Heart left ventricle (tissue), 16 donors: ENCODE measurements around the gene ZNF598. TPM values are rescaled to one million over a fixed set of nuclear protein-coding genes. Genes with fewer than 3 reads are reported as not detected.
"Not testable (repeated sequence)": the region's sequence is repeated elsewhere in the genome, so short reads cannot be mapped to it uniquely, and the experiment has no call there.

ENCODE experiments used
- ATAC-seq, 4 donors: fragments of 200-7000 bp; cut with Tn5 transposase; one replicate each; pipeline ENCODE4 v1.9.1; 2020 to 2022; ENCODE audit warnings: moderate library complexity in 4 of 4, mild to moderate bottlenecking in 3 of 4, moderate number of reproducible peaks in 1 of 4
- DNase-seq, 5 donors: peaks; one replicate each; pipeline ENCODE4 v3.0.0-alpha.2; 2020
- H3K27ac ChIP-seq, 12 donors: fragments of 200-600 bp; sonication (generic) in 4 of 12; one replicate each; pipeline versions ENCODE4 v1.5.0 to v1.8.0; 2016 to 2022; ENCODE audit warnings: mild to moderate bottlenecking in 2 of 12
- H3K27me3 ChIP-seq, 9 donors: fragments of 200-600 bp; sonication (generic) in 2 of 9; one replicate each; pipeline versions ENCODE4 v1.5.1 to v1.8.0; 2016 to 2022; ENCODE audit warnings: mild to moderate bottlenecking in 3 of 9
- H3K36me3 ChIP-seq, 9 donors: fragments of 200-600 bp; sonication (generic) in 2 of 9; one replicate each; pipeline versions ENCODE4 v1.5.0 to v1.8.0; 2018 to 2022; ENCODE audit warnings: mild to moderate bottlenecking in 2 of 9
- H3K4me1 ChIP-seq, 12 donors: fragments of 200-600 bp; sonication (generic) in 4 of 12; one replicate each; pipeline versions ENCODE4 v1.5.0 to v1.8.0; 2016 to 2022; ENCODE audit warnings: mild to moderate bottlenecking in 3 of 12
- H3K4me3 ChIP-seq, 12 donors: fragments of 200-600 bp; sonication (generic) in 4 of 12; one replicate each; pipeline versions ENCODE4 v1.5.0 to v1.8.0; 2017 to 2022; ENCODE audit warnings: mild to moderate bottlenecking in 9 of 12, moderate library complexity in 4 of 12
- H3K9me3 ChIP-seq, 12 donors: fragments of 200-600 bp; sonication (generic) in 4 of 12; one replicate each; pipeline versions ENCODE4 v1.5.0 to v1.8.0; 2016 to 2022; ENCODE audit warnings: mild to moderate bottlenecking in 1 of 12
- POLR2A ChIP-seq, 2 donors: fragments of 450-650 bp; IDR thresholded peaks; one replicate each; pipeline ENCODE4 v1.6.1; 2017; ENCODE audit warnings: antibody characterized with exemption in 2 of 2, mild to moderate bottlenecking in 2 of 2, moderate library complexity in 2 of 2
- WGBS, 4 donors: extraction: QIAGEN DNeasy Blood & Tissue Kit in 2 of 4; methylation state at CpG; one replicate each; pipeline versions ENCODE4 v1.1.5 to v1.1.7; 2013 to 2018; 5-methylcytosine and 5-hydroxymethylcytosine counted together
- intact Hi-C, 10 donors: fragments of 100-400 bp; cut with DNase I; formaldehyde crosslinking; loops; one replicate each; pipeline versions ENCODE4 v1.11.1 to v1.14.2; 2022
- polyA plus RNA-seq, 2 donors: library from polyadenylated mRNA; stranded (reverse); fragments of 200-250 nt; gene quantifications; one replicate each; pipeline ENCODE4 v1.2.3, GENCODE V29; 2013
- total RNA-seq, 9 donors: library from RNA; depleted of rRNA in 2 of 9; stranded (reverse); fragments of >200 nt in 2 of 9; fragmentation: NEBNext Ultra II Directional in 3 of 9; extraction: Animal tissue kit (Norgen Biotek cat#: 25700) in 3 of 9; gene quantifications; one replicate each; pipeline versions ENCODE4 v1.1.0 to v1.2.4, GENCODE V29; 2016 to 2023
- TF ChIP-seq, protein P1 (sequence below), 12 donors: fragments of 200-600 bp; sonication (generic) in 4 of 12; IDR thresholded peaks; one replicate each; pipeline versions ENCODE4 v1.5.0 to v1.8.0; 2018 to 2022; ENCODE audit warnings: antibody characterized with exemption in 12 of 12, mild to moderate bottlenecking in 5 of 12
- donor health status: ischemic (EF 13 %, LVEDD 7.1; RV severe dilation, severe dysfunction).
- donor health status: healthy with polysubstance abuse.
- donor health status: DM: no; HTN: yes; CAD: no.
- donor health status: DM: no; HTN: no; CAD: no.
- donor health status: ischemic (EF 25% LVEDD 6.9; RV normal size, moderate dysfunction).
- donor health status: ischemic (EF 25% LVEDD 5.7; RV mildly dilated, moderate dysfunction).
- donor health status: healthy.
- donor health status: DM: yes; HTN: yes; CAD: no.
- donor health status: ischemic (EF 35%, LVEDD 5.7; RV mildly dilated, moderate dysfunction).
- donor health status: nonischemic (EF 11% LVEDD 7.7; RV severe dilation, severe dysfunction).
- donor health status: DM: yes; HTN: yes; CAD: no.
- donor health status: PGD.
- donor health status: ischemic (EF 29% LVEDD 5.4; RV normal size, mild dysfunction).
- donor health status: nonischemic (EF 23%, LVEDD 6.1; RV moderate dilation, normal function).

The ZNF598 gene
- total and polyA plus RNA-seq, 11 donors: 9.4 to 47.4 (median 17.0) TPM

DNA sequence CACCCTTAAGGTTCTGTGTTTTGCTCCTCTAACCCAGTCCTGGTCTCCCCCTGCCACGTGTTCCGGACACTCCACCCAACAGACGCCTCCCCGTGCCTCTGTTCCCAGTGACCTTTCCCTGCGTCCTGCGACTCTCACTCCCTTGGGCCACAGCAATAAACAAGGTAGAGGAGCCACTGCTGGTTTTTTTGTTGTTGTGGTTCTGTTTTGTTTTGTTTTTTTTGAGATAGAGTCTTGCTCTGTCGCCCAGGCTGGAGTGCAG lies 6.3 kb upstream of the ZNF598 start:
- 81 to 87% (median 83%) methylated on average over 7 of the region's 7 CpGs for WGBS, 4 donors
- DNase-seq (no peak), ATAC-seq (no peak)
- Histone ChIP-seq H3K4me3 (no peak overlapping the region), H3K27ac (no peak overlapping the region), H3K36me3 (no peaks in the 10 kb centered on the region), H3K4me1 (peaks cover 0 to 15% (median 10%) of the 10 kb centered on the region in 12 donors), H3K9me3 (no peaks in the 10 kb centered on the region), H3K27me3 (peaks cover 10 to 30% (median 20%) of the 10 kb centered on the region in 9 donors)
- TF ChIP-seq POLR2A (IDR thresholded peaks at IDR 0.05): no peak
- TF ChIP-seq, protein P1, sequence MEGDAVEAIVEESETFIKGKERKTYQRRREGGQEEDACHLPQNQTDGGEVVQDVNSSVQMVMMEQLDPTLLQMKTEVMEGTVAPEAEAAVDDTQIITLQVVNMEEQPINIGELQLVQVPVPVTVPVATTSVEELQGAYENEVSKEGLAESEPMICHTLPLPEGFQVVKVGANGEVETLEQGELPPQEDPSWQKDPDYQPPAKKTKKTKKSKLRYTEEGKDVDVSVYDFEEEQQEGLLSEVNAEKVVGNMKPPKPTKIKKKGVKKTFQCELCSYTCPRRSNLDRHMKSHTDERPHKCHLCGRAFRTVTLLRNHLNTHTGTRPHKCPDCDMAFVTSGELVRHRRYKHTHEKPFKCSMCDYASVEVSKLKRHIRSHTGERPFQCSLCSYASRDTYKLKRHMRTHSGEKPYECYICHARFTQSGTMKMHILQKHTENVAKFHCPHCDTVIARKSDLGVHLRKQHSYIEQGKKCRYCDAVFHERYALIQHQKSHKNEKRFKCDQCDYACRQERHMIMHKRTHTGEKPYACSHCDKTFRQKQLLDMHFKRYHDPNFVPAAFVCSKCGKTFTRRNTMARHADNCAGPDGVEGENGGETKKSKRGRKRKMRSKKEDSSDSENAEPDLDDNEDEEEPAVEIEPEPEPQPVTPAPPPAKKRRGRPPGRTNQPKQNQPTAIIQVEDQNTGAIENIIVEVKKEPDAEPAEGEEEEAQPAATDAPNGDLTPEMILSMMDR (IDR thresholded peaks at IDR 0.05): no peak
- intact Hi-C loops: loop anchor here in 1 of 10 donors (5.0 kb wide), 1 partner anchor 36 kb away; no protein-coding TSS in a partner anchor

DNA sequence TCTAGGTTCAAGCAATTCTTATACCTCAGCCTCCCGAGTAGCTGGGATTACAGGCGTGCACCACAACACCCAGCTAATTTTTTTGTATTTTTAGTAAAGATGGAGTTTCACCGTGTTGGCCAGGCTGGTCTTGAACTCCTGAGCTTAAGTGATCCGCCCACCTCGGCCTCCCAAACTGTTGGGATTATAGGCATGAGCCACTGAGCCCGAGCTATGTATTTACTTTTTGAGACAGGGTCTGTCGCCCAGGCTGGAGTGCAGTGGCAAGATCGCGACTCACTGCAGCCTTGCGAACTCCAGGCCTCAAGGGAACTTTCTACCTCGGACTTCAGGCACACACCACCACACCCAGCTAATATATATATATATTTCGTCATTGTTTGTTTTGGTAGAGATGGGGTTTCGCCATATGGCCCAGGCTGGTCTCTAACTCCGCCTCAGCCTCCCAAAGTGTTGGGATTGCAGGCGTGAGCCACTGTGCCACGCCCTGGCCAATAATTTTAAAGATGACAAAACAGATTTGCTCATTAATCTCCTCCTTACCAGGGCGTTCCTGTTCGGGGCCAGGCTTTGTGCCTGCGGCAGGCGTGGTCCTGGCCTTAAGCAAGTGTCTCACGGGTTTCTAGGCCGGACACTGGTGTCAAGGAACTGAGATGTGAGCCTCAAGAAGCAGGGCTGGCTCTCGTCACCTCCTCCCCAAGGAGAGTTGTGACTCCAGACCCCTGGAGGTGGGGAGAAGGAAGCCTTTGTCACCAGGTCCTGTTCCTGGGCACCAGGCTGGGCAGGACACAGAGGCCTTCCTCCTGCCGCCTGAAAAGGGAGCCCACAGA lies 5.7 kb upstream of the ZNF598 start:
- H3K4me1 ChIP-seq: peaks cover under 1 to 15% (median 9%) of the 10 kb centered on the region in 12 donors
- TF ChIP-seq, protein P1 (IDR thresholded peaks at IDR 0.05): no peak
- TF ChIP-seq POLR2A (IDR thresholded peaks at IDR 0.05): no peak
- ATAC-seq: peak in 1 of 4 donors; percentile 11
- no peak overlapping the region for H3K27ac ChIP-seq
- DNase-seq: no peak
- WGBS, 4 donors: 90 to 92% (median 91%) methylated on average over 24 of the region's 24 CpGs
- H3K27me3 ChIP-seq: peaks cover 5 to 25% (median 15%) of the 10 kb centered on the region in 9 donors
- intact Hi-C loops: loop anchor here in 1 of 10 donors (5.0 kb wide), 1 partner anchor 37 kb away; no protein-coding TSS in a partner anchor
- no peak overlapping the region for H3K4me3 ChIP-seq
- H3K9me3 ChIP-seq: no peaks in the 10 kb centered on the region
- H3K36me3 ChIP-seq: no peaks in the 10 kb centered on the region

DNA sequence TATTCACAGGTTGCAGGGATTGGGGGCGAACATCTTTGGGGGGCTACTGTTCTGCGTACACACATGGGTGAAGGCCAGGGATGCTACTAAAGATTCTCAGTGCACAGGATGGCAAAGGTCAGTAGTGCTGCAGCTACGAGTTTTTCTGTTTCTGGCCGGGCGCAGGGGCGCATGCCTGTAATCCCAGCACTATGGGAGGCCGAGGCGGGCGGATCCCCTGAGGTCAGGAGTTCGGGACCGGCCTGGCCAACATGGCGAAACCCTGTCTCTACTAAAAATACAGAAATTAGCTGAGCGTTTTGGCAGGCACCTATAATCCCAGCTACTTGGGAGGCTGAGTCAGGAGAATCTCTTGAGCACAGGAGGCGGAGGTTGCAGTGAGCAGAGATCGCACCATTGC lies 3.9 kb upstream of the ZNF598 start:
- TF ChIP-seq, protein P1 (IDR thresholded peaks at IDR 0.05): no peak
- TF ChIP-seq POLR2A (IDR thresholded peaks at IDR 0.05): no peak
- peaks cover 6 to 17% (median 13%) of the 10 kb centered on the region in 12 donors for H3K4me1 ChIP-seq
- intact Hi-C loops: loop anchor here in 1 of 10 donors (5.0 kb wide), 1 partner anchor 139 kb away; no protein-coding TSS in a partner anchor
- no peaks in the 10 kb centered on the region for H3K36me3 ChIP-seq
- DNase-seq: no peak
- 90 to 94% (median 91%) methylated on average over 15 of the region's 15 CpGs for WGBS, 4 donors
- no peaks in the 10 kb centered on the region for H3K9me3 ChIP-seq
- H3K27me3 ChIP-seq: peaks cover 0 to 7% (median 0%) of the 10 kb centered on the region in 9 donors
- ATAC-seq: no peak
- no peak overlapping the region for H3K4me3 ChIP-seq
- no peak overlapping the region for H3K27ac ChIP-seq

DNA sequence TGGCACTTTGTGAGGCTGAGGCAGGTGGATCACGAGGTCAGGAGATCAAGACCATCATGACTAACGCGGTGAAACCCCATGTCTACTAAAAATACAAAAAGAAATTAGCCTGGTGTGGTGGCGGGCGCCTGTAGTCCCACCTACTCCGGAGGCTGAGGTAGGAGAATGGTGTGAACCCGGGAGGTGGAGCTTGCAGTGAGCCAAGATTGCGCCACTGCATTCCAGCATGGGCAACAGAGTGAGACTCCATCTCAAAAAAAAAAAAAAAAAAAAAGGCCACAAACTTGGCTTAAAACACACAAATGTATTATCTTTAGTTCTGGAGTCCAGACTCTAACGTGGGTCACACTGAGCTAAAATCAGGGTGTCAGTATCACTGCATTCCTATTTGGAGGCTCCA lies 2.1 kb upstream of the ZNF598 start:
- H3K4me1 ChIP-seq: peaks cover 20 to 35% (median 29%) of the 10 kb centered on the region in 12 donors
- H3K9me3 ChIP-seq, DNase-seq, ATAC-seq, H3K27ac ChIP-seq, H3K36me3 ChIP-seq, H3K27me3 ChIP-seq, H3K4me3 ChIP-seq: not testable (repeated sequence)
- WGBS, 4 donors: 83 to 92% (median 88%) methylated on average over 9 of the region's 9 CpGs
- intact Hi-C loops: loop anchor here in 1 of 10 donors (5.0 kb wide), 1 partner anchor 141 kb away; no protein-coding TSS in a partner anchor
